ENCODE measurements around the gene ZFP90. TPM values are rescaled to one million over a fixed set of nuclear protein-coding genes. Genes with fewer than 3 reads are reported as not detected.

The ZFP90 gene
- total RNA-seq, 1 donor from 2014 or later: 24.0 TPM

DNA sequence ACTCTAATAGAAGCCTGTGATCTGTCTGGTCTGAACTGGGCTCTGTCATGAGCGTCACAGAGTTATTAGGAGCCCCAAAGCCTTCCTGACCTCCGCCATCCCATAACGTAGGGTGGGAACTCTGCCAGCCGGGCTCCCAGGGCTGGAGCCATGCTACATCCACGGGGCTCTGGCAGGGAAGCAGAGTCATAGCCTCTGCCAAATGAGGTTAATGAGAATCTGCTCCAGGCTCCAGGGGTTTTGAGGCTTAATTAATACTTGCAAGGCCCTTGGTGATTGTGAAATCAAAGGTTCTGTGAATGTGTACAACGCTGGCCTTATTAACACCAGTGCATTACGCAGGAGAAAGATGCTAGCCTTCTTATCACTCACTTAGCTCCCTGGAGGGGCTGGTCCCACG lies 42.4 kb upstream of the ZFP90 start:
- Histone ChIP-seq H3K9me3 (ENCODE audit: insufficient read depth, low read depth, low read length) (no peaks in the 10 kb centered on the region), H3K79me2 (ENCODE audit: insufficient read depth, low read length) (no peaks in the 10 kb centered on the region), H3K4me1 (ENCODE audit: insufficient read depth, low read length) (no peaks in the 10 kb centered on the region), H3K27ac (ENCODE audit: low read depth, low read length) (no peak overlapping the region), H2AFZ (ENCODE audit: low read depth, low read length) (no peak overlapping the region), H3K36me3 (ENCODE audit: insufficient read depth, low read length) (no peaks in the 10 kb centered on the region), H3K27me3 (ENCODE audit: insufficient read depth, low read length) (peaks cover 6% of the 10 kb centered on the region), H4K20me1 (ENCODE audit: insufficient read depth, low read length) (no peaks in the 10 kb centered on the region), H3K4me2 (ENCODE audit: low read length) (no peak overlapping the region), H3K9ac (ENCODE audit: low read length) (no peak overlapping the region), H3K4me3 (ENCODE audit: insufficient read depth, low read depth, low read length) (no peak overlapping the region)
- Mint-ChIP-seq H3K36me3 (ENCODE audit: low read depth, unreplicated experiment) (no peaks in the 10 kb centered on the region), H3K4me1 (ENCODE audit: low read depth, unreplicated experiment) (no peaks in the 10 kb centered on the region), H3K27me3 (ENCODE audit: low read depth, unreplicated experiment) (peaks cover 28% of the 10 kb centered on the region), H3K4me3 (ENCODE audit: unreplicated experiment) (no peak overlapping the region), H3K9me3 (ENCODE audit: unreplicated experiment) (peaks cover 3% of the 10 kb centered on the region), H3K27ac (ENCODE audit: unreplicated experiment) (no peak overlapping the region)
- FAIRE-seq (no peak), DNase-seq (ENCODE audit: low read depth) (no peak)
- TF ChIP-seq EZH2 (IDR thresholded peaks at IDR 0.05; ENCODE audit: insufficient read depth, low read length): no peak
- TF ChIP-seq, protein P1, sequence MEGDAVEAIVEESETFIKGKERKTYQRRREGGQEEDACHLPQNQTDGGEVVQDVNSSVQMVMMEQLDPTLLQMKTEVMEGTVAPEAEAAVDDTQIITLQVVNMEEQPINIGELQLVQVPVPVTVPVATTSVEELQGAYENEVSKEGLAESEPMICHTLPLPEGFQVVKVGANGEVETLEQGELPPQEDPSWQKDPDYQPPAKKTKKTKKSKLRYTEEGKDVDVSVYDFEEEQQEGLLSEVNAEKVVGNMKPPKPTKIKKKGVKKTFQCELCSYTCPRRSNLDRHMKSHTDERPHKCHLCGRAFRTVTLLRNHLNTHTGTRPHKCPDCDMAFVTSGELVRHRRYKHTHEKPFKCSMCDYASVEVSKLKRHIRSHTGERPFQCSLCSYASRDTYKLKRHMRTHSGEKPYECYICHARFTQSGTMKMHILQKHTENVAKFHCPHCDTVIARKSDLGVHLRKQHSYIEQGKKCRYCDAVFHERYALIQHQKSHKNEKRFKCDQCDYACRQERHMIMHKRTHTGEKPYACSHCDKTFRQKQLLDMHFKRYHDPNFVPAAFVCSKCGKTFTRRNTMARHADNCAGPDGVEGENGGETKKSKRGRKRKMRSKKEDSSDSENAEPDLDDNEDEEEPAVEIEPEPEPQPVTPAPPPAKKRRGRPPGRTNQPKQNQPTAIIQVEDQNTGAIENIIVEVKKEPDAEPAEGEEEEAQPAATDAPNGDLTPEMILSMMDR (IDR thresholded peaks at IDR 0.05; ENCODE audit: insufficient read depth, low read depth, low read length): no peak

DNA sequence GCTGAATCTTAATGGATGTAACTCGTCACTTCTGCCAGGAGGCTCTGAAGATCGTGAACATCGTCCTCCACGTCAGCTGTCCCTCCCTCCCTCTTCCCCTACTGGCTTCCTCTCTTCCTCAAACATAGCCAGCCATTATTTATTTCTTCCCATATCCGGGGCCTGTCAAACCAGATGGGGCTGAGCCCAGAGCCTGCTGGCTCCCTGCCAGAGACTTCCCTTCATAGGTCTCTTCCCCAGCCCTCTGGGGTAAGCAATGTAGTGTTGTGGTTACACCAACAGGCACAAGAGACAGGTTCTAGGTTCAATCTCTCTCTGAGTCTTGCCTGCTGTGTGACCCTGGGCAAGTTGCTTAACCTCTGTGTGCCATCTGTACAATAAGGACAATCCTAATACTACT lies 40.1 kb upstream of the ZFP90 start:
- Mint-ChIP-seq H3K27me3 (ENCODE audit: low read depth, unreplicated experiment) (peaks cover 33% of the 10 kb centered on the region), H3K27ac (ENCODE audit: unreplicated experiment) (no peak overlapping the region), H3K4me1 (ENCODE audit: low read depth, unreplicated experiment) (no peaks in the 10 kb centered on the region), H3K9me3 (ENCODE audit: unreplicated experiment) (peaks cover 3% of the 10 kb centered on the region), H3K36me3 (ENCODE audit: low read depth, unreplicated experiment) (no peaks in the 10 kb centered on the region), H3K4me3 (ENCODE audit: unreplicated experiment) (peak overlapping the region; percentile 54)
- Histone ChIP-seq H2AFZ (ENCODE audit: low read depth, low read length) (no peak overlapping the region), H3K4me3 (ENCODE audit: insufficient read depth, low read depth, low read length) (no peak overlapping the region), H3K4me2 (ENCODE audit: low read length) (no peak overlapping the region), H3K27me3 (ENCODE audit: insufficient read depth, low read length) (peaks cover 8% of the 10 kb centered on the region), H3K36me3 (ENCODE audit: insufficient read depth, low read length) (no peaks in the 10 kb centered on the region), H3K9me3 (ENCODE audit: insufficient read depth, low read depth, low read length) (no peaks in the 10 kb centered on the region), H3K27ac (ENCODE audit: low read depth, low read length) (no peak overlapping the region), H3K79me2 (ENCODE audit: insufficient read depth, low read length) (no peaks in the 10 kb centered on the region), H3K9ac (ENCODE audit: low read length) (no peak overlapping the region), H4K20me1 (ENCODE audit: insufficient read depth, low read length) (no peaks in the 10 kb centered on the region), H3K4me1 (ENCODE audit: insufficient read depth, low read length) (no peaks in the 10 kb centered on the region)
- no peak for TF ChIP-seq EZH2 (IDR thresholded peaks at IDR 0.05; ENCODE audit: insufficient read depth, low read length)
- TF ChIP-seq, protein P1 (IDR thresholded peaks at IDR 0.05; ENCODE audit: insufficient read depth, low read depth, low read length): no peak
- no peak for DNase-seq (ENCODE audit: low read depth)
- no peak for FAIRE-seq

DNA sequence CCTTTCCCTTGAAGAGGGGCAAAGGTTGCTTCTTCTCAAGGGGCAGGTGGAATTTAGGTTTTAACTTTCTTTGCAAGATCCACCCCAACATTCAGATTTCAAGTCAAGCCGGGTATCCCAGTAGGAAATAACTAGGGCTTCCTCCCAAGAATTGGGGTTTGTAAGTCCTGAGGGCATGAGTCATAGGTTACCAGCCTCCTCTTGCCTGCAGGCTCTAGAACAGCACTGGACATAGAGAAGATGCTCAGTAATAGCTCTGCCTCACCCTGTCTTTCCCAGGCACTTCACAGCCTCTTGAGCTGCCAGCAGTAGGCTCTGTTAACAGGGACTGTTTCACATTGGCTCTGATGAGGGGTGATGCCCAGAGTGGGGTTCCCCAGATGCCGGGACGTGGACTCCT lies 35.8 kb upstream of the ZFP90 start:
- DNase-seq (ENCODE audit: low read depth) (no peak), FAIRE-seq (no peak)
- Mint-ChIP-seq H3K4me1 (ENCODE audit: low read depth, unreplicated experiment) (peaks cover 8% of the 10 kb centered on the region), H3K27ac (ENCODE audit: unreplicated experiment) (no peak overlapping the region), H3K27me3 (ENCODE audit: low read depth, unreplicated experiment) (peaks cover 32% of the 10 kb centered on the region), H3K9me3 (ENCODE audit: unreplicated experiment) (no peaks in the 10 kb centered on the region), H3K4me3 (ENCODE audit: unreplicated experiment) (no peak overlapping the region), H3K36me3 (ENCODE audit: low read depth, unreplicated experiment) (no peaks in the 10 kb centered on the region)
- Histone ChIP-seq H3K9ac (ENCODE audit: low read length) (no peak overlapping the region), H3K4me1 (ENCODE audit: insufficient read depth, low read length) (peaks cover 4% of the 10 kb centered on the region), H3K4me3 (ENCODE audit: insufficient read depth, low read depth, low read length) (no peak overlapping the region), H3K79me2 (ENCODE audit: insufficient read depth, low read length) (no peaks in the 10 kb centered on the region), H2AFZ (ENCODE audit: low read depth, low read length) (no peak overlapping the region), H3K27me3 (ENCODE audit: insufficient read depth, low read length) (peaks cover 2% of the 10 kb centered on the region), H3K9me3 (ENCODE audit: insufficient read depth, low read depth, low read length) (no peaks in the 10 kb centered on the region), H3K36me3 (ENCODE audit: insufficient read depth, low read length) (no peaks in the 10 kb centered on the region), H3K4me2 (ENCODE audit: low read length) (no peak overlapping the region), H4K20me1 (ENCODE audit: insufficient read depth, low read length) (no peaks in the 10 kb centered on the region), H3K27ac (ENCODE audit: low read depth, low read length) (no peak overlapping the region)
- TF ChIP-seq, protein P1 (IDR thresholded peaks at IDR 0.05; ENCODE audit: insufficient read depth, low read depth, low read length): no peak
- TF ChIP-seq EZH2 (IDR thresholded peaks at IDR 0.05; ENCODE audit: insufficient read depth, low read length): no peak
